ENCODE results near the gene BYSL.
A peak's percentile ranks its signal among the peaks of the same experiment; 100 is the strongest.

The BYSL gene

GRCh38 chr6:41914343-41914742 lies 7.0 kb upstream of the BYSL start:
- H3K9me3 ChIP-seq (ENCODE audit: insufficient read depth, low read depth, low read length) = no peaks in the 10 kb centered on the region
- H3K9ac ChIP-seq (ENCODE audit: low read depth, low read length, poor library complexity, severe bottlenecking) = peak overlapping the region; percentile 18
- H4K20me1 ChIP-seq (ENCODE audit: insufficient read depth, low read length, poor library complexity, severe bottlenecking) = peaks cover under 1% of the 10 kb centered on the region
- no peaks in the 10 kb centered on the region for H3K27me3 ChIP-seq (ENCODE audit: insufficient read depth, low read length, poor library complexity, severe bottlenecking)
- H2AFZ ChIP-seq (ENCODE audit: low read length) = no peak overlapping the region
- H3K36me3 ChIP-seq (ENCODE audit: insufficient read depth, low read length) = peaks cover 5% of the 10 kb centered on the region; the same call in 1 of the 2 replicates
- H3K79me2 ChIP-seq (ENCODE audit: insufficient read depth, low read length) = peaks cover 34% of the 10 kb centered on the region; the same call in 1 of the 2 replicates
- H3K4me3 ChIP-seq (ENCODE audit: low read length, poor library complexity, severe bottlenecking) = no peak overlapping the region
- TF ChIP-seq CTCF (conservative IDR thresholded peaks at IDR 0.05; ENCODE audit: low read length) = no peak
- no peak for TF ChIP-seq EZH2phosphoT487 (IDR thresholded peaks at IDR 0.05; ENCODE audit: borderline replicate concordance)
- H3K4me1 ChIP-seq (ENCODE audit: insufficient read depth, low read length, poor library complexity, severe bottlenecking) = peaks cover 12% of the 10 kb centered on the region
- H3K4me2 ChIP-seq (ENCODE audit: low read depth, low read length, poor library complexity, severe bottlenecking) = peak overlapping the region; percentile 27
- H3F3A ChIP-seq (ENCODE audit: low read depth) = no peaks in the 10 kb centered on the region
- H3K9me2 ChIP-seq (replicated peaks; ENCODE audit: low read depth, low read length) = no peaks in the 10 kb centered on the region

- TF ChIP-seq EZH2phosphoT487 (IDR thresholded peaks at IDR 0.05; ENCODE audit: borderline replicate concordance) (no peak), CTCF (conservative IDR thresholded peaks at IDR 0.05; ENCODE audit: low read length) (no peak)
- peaks cover 41% of the 10 kb centered on the region for H3K79me2 ChIP-seq (ENCODE audit: insufficient read depth, low read length)
- peaks cover 3% of the 10 kb centered on the region for H4K20me1 ChIP-seq (ENCODE audit: insufficient read depth, low read length, poor library complexity, severe bottlenecking)
- H2AFZ ChIP-seq (ENCODE audit: low read length) = no peak overlapping the region
- peaks cover 18% of the 10 kb centered on the region for H3K4me1 ChIP-seq (ENCODE audit: insufficient read depth, low read length, poor library complexity, severe bottlenecking)
- no peaks in the 10 kb centered on the region for H3K9me2 ChIP-seq (replicated peaks; ENCODE audit: low read depth, low read length)
- H3K9me3 ChIP-seq (ENCODE audit: insufficient read depth, low read depth, low read length) = no peaks in the 10 kb centered on the region
- no peaks in the 10 kb centered on the region for H3K27me3 ChIP-seq (ENCODE audit: insufficient read depth, low read length, poor library complexity, severe bottlenecking)
- H3K9ac ChIP-seq (ENCODE audit: low read depth, low read length, poor library complexity, severe bottlenecking) = no peak overlapping the region
- no peaks in the 10 kb centered on the region for H3F3A ChIP-seq (ENCODE audit: low read depth)
- H3K4me3 ChIP-seq (ENCODE audit: low read length, poor library complexity, severe bottlenecking) = no peak overlapping the region
- peaks cover 5% of the 10 kb centered on the region; the same call in 1 of the 2 replicates for H3K36me3 ChIP-seq (ENCODE audit: insufficient read depth, low read length)
- peak overlapping the region; percentile 27 for H3K4me2 ChIP-seq (ENCODE audit: low read depth, low read length, poor library complexity, severe bottlenecking)
Observed at GRCh38 chr6:41914869-41915530, 6.3 kb upstream of the BYSL start.

- no peak overlapping the region for H3K9ac ChIP-seq (ENCODE audit: low read depth, low read length, poor library complexity, severe bottlenecking)
- H3K4me3 ChIP-seq (ENCODE audit: low read length, poor library complexity, severe bottlenecking) = no peak overlapping the region
- peaks cover 3% of the 10 kb centered on the region; the same call in 1 of the 2 replicates for H3K36me3 ChIP-seq (ENCODE audit: insufficient read depth, low read length)
- no peaks in the 10 kb centered on the region for H3F3A ChIP-seq (ENCODE audit: low read depth)
- peaks cover 58% of the 10 kb centered on the region for H3K79me2 ChIP-seq (ENCODE audit: insufficient read depth, low read length)
- no peak overlapping the region for H3K4me2 ChIP-seq (ENCODE audit: low read depth, low read length, poor library complexity, severe bottlenecking)
- H4K20me1 ChIP-seq (ENCODE audit: insufficient read depth, low read length, poor library complexity, severe bottlenecking) = peaks cover 15% of the 10 kb centered on the region
- H2AFZ ChIP-seq (ENCODE audit: low read length) = no peak overlapping the region
- TF ChIP-seq EZH2phosphoT487 (IDR thresholded peaks at IDR 0.05; ENCODE audit: borderline replicate concordance) (no peak), CTCF (conservative IDR thresholded peaks at IDR 0.05; ENCODE audit: low read length) (no peak)
- peaks cover 30% of the 10 kb centered on the region for H3K4me1 ChIP-seq (ENCODE audit: insufficient read depth, low read length, poor library complexity, severe bottlenecking)
- no peaks in the 10 kb centered on the region for H3K9me3 ChIP-seq (ENCODE audit: insufficient read depth, low read depth, low read length)
- no peaks in the 10 kb centered on the region for H3K9me2 ChIP-seq (replicated peaks; ENCODE audit: low read depth, low read length)
- no peaks in the 10 kb centered on the region for H3K27me3 ChIP-seq (ENCODE audit: insufficient read depth, low read length, poor library complexity, severe bottlenecking)
Observed at GRCh38 chr6:41917528-41917927, 3.8 kb upstream of the BYSL start.
